HUES6 (cell line): ENCODE data around the gene PHAF1.

Experiments used
- H3K27ac ChIP-seq: 2 replicates; pipeline ENCODE4 v1.7.0; 2013; ENCODE audit warnings: low read depth, mild to moderate bottlenecking, low read length, inconsistent platforms
- H3K27me3 ChIP-seq: 2 replicates; pipeline ENCODE4 v1.6.1; 2013; ENCODE audit warnings: low read length; ENCODE audit not compliant: control insufficient read depth, insufficient read depth
- H3K36me3 ChIP-seq: 2 replicates; pipeline ENCODE4 v1.6.1; 2013; ENCODE audit warnings: low read length; ENCODE audit not compliant: control insufficient read depth, insufficient read depth
- H3K4me1 ChIP-seq: 2 replicates; pipeline ENCODE4 v1.6.1; 2013; ENCODE audit warnings: low read length; ENCODE audit not compliant: control insufficient read depth, insufficient read depth
- H3K4me3 ChIP-seq: 2 replicates; pipeline ENCODE4 v1.5.1; 2013; ENCODE audit warnings: low read depth, low read length
- H3K9ac ChIP-seq: one replicate; pipeline ENCODE4 v1.6.1; 2013; ENCODE audit warnings: mild to moderate bottlenecking, low read length
- H3K9me3 ChIP-seq: 2 replicates; pipeline ENCODE4 v1.6.1; 2013; ENCODE audit warnings: low read depth, low read length; ENCODE audit not compliant: control insufficient read depth, insufficient read depth

Gene PHAF1

DNA sequence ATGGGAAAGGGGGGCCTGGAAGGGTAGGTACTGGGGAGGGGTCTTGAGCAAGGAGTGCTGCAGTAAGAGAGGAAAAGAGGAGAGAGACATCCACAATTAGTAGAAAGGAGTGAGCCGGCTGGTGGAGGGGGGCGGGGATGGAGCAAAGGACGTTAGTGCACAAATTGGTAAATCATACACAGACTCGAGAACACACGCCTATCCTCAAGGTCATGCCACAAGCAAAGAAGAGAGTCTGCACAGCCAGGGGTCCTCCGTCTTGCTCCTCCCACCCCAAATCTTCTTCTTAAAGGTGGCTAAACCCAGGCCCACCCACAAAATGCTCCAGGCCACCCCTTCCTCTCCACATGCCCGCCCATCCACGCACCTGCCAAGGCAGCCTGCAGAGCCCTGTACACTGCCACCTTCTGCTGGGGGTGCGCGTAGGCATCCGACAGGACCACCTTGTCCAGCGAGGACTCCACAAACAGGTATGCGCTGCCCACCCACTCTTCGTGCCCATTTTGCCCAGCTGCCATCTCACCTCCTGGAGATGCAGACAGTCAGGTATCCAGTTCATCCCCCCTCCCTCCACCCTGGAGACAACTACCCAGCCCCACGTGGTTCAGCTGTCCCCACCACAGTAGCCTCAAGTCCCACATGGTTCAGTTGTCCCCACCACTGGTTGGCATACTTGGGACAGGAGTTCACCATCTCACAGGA, 46.6 kb downstream of the PHAF1 start:
- Histone ChIP-seq H3K4me1 (peaks cover 8% of the 10 kb centered on the region; the same call in 1 of the 2 replicates), H3K9me3 (no peaks in the 10 kb centered on the region), H3K27me3 (peaks cover 100% of the 10 kb centered on the region), H3K36me3 (no peaks in the 10 kb centered on the region), H3K9ac (no peak overlapping the region), H3K27ac (no peak overlapping the region), H3K4me3 (no peak overlapping the region)

DNA sequence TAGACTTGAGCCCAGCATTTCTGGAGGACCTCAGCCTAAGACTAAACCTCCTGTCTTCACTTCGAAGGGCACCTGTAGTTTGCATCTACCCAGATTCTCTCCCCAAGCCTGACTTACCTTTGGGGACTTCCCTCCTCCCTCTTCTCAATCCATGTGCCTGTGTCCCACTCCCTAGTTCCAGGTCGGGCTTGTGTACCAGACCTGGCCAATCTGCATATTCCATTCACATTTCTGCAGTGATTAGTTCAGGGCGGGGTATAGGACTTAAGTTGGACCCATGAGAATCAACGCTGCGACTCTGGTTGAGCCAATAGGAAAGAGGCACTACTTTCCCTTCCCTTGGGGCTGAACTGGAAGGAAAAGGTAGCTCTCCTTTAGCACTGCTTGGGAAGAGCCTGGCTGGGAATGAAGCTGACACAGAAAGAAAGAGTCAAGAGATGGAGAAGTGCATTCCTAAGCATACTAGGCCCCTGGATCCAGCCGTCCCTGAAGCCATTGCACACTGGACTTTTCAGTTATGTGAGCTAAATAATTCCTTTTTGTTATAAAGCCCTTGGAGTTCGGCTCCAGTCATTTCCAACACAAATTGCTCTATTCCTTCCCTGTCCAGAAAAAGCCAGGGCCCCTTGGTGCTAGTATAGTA, 47.5 kb downstream of the PHAF1 start:
- Histone ChIP-seq H3K9me3 (no peaks in the 10 kb centered on the region), H3K27me3 (peaks cover 100% of the 10 kb centered on the region), H3K27ac (no peak overlapping the region)

GRCh38 chr16:67157892-67158635, 48.3 kb downstream of the PHAF1 start:
- no peaks in the 10 kb centered on the region for H3K9me3 ChIP-seq
- H3K4me3 ChIP-seq: no peak overlapping the region
- H3K9ac ChIP-seq: no peak overlapping the region
- H3K36me3 ChIP-seq: no peaks in the 10 kb centered on the region
- peaks cover 100% of the 10 kb centered on the region for H3K27me3 ChIP-seq
- peaks cover 5% of the 10 kb centered on the region; the same call in 1 of the 2 replicates for H3K4me1 ChIP-seq
- H3K27ac ChIP-seq: no peak overlapping the region

More for the DNA sequence above, 47.5 kb downstream of the PHAF1 start:
- H3K36me3 ChIP-seq: no peaks in the 10 kb centered on the region
- no peak overlapping the region for H3K9ac ChIP-seq
- no peak overlapping the region for H3K4me3 ChIP-seq
- peaks cover 5% of the 10 kb centered on the region; the same call in 1 of the 2 replicates for H3K4me1 ChIP-seq

DNA sequence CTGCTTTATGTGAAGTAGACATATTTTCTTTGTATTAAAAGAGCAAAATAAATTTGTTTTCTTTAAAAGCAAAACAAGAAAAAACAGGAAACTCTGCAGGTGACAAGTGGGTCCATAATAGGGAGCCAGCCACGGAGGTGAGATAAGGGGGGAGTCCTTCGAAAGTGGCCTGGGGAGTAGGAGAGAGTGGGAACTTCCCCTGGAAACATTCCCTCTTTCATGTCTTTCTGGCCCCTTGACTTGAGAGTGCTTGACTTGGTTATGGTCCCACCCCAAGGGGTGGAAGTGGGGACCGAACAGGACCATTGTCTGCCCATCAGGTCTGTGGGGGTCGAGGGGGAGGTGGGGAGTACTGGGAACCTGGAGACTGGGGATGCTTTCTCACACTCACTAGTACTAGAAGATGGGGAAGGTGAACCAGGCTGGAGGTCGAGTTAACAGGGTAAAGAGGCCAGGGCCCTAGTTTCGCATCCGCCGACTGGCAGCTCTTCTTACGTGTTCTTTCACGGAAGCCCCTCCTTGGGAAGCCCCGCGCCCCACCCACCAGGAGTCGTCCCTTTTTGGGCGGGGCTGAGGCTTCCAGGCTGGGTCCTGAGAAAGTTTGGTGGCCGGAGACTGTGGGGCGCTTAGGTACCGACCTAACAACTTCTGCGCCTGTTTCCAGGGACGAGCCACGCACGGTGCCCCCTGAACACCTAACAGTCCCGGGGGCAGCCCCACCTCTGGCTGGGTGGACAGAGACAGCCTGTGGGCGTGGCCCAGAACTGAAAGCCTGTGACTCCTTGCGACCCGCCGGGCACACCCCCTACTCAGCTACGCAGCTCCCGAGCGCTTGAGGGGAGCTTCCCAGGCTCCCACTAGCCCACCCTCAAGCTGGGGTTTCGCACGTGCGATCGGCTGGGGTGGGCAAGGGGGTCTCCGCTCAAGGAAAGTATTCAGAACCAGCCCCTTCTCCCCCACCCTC, 49.2 kb downstream of the PHAF1 start:
- Histone ChIP-seq H3K9me3 (no peaks in the 10 kb centered on the region), H3K4me3 (peak overlapping the region; percentile 68), H3K4me1 (peaks cover 12% of the 10 kb centered on the region; the same call in 1 of the 2 replicates), H3K27me3 (peaks cover 100% of the 10 kb centered on the region), H3K36me3 (no peaks in the 10 kb centered on the region), H3K27ac (no peak overlapping the region), H3K9ac (no peak overlapping the region)

GRCh38 chr16:67161595-67162058, 51.9 kb downstream of the PHAF1 start:
- Histone ChIP-seq H3K4me3 (no peak overlapping the region; the same call in 1 of the 2 replicates), H3K9ac (no peak overlapping the region), H3K9me3 (no peaks in the 10 kb centered on the region), H3K36me3 (no peaks in the 10 kb centered on the region), H3K27ac (no peak overlapping the region), H3K27me3 (peaks cover 100% of the 10 kb centered on the region), H3K4me1 (peaks cover 18% of the 10 kb centered on the region)

GRCh38 chr16:67162506-67163163, 52.9 kb downstream of the PHAF1 start:
- H3K27me3 ChIP-seq: peaks cover 100% of the 10 kb centered on the region
- peaks cover 18% of the 10 kb centered on the region for H3K4me1 ChIP-seq
- H3K27ac ChIP-seq: no peak overlapping the region
- H3K4me3 ChIP-seq: peak overlapping the region; percentile 55
- H3K9ac ChIP-seq: no peak overlapping the region
- no peaks in the 10 kb centered on the region for H3K36me3 ChIP-seq
- H3K9me3 ChIP-seq: no peaks in the 10 kb centered on the region

DNA sequence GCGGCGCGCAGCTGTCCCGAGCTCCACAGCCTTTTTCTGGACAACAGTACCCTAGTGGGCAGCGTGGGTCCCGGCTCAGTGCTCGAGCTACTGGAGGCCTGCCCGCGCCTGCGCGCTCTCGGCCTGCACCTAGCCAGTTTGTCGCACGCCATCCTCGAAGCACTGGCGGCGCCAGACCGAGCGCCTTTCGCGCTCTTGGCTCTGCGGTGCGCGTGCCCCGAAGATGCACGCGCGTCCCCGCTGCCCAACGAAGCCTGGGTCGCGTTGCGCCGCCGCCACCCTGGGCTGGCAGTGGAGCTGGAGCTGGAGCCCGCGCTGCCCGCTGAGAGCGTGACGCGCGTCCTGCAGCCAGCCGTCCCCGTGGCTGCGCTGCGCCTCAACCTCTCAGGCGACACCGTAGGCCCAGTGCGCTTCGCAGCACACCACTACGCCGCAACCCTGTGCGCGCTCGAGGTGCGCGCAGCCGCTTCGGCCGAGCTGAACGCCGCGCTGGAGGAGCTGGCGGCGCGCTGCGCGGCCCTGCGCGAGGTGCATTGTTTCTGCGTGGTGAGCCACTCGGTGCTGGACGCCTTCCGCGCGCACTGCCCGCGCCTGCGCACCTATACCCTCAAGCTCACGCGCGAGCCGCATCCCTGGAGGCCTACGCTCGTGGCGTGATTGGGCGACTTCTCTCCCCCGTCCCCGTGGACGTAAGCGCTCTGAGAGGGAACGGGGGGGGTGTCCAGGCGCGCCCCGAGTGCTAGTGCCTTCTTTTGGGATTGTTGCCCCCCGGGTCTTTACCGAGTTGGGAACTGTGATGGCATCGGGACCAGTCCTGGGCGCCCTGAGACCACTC, 53.6 kb downstream of the PHAF1 start:
- Histone ChIP-seq H3K9me3 (no peaks in the 10 kb centered on the region), H3K27ac (no peak overlapping the region), H3K27me3 (peaks cover 100% of the 10 kb centered on the region), H3K36me3 (no peaks in the 10 kb centered on the region), H3K9ac (no peak overlapping the region), H3K4me3 (peak overlapping the region; percentile 55), H3K4me1 (peaks cover 18% of the 10 kb centered on the region)

DNA sequence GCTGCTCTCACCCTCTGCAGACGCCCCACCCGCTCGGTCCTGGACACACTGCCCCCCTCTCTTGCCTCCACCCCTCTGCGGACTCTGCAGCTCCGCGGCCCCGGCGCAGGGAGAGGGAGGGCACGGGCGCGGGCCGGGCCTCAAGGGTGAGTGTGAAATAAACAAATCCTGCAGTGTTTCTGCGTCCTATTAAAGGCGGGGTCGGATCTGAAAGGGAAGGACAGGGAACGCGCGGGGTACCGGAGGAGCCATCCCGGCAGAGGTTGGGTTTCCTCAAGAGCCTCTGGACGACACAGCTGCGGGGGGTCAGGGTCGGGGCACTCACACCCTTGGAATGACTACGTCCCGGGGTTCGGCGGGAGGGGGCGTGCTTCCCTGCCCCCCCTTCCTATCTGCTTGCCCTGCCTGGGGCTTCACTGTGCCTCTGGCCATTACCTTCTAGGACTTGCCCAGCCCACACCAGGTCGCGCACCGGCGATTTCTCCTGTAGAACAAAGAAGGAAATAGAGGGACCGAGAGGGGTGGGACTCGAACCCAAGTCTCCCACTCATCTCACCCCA, 54.3 kb downstream of the PHAF1 start:
- Histone ChIP-seq H3K9ac (no peak overlapping the region), H3K36me3 (no peaks in the 10 kb centered on the region), H3K27me3 (peaks cover 100% of the 10 kb centered on the region), H3K9me3 (no peaks in the 10 kb centered on the region), H3K27ac (no peak overlapping the region), H3K4me3 (peak overlapping the region; percentile 55), H3K4me1 (peaks cover 17% of the 10 kb centered on the region)

DNA sequence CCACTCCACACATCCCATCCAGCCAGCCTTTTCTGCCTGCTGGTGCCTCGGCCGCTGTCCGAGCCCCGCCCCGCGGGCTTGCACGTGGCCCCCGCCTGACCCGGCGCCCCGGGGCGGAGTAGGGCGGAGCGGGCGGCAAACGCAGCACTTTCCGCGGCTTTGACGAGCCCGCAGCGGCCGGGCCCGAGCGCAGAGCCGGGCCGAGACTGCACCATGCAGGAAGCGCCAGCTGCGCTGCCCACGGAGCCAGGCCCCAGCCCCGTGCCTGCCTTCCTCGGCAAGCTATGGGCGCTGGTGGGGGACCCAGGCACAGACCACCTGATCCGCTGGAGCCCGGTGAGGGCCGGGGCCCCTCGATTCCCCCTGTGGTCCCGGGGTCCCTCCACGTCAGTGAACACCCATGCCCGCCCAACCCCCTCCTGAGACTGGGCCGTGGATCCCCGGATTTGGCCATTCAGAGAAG, 54.9 kb downstream of the PHAF1 start, which contains the start of gene HSF4:
HSF4 (plus strand) TSS at position 147 of the 463 bp plus-strand sequence; CDS start at position 214, 67 bp downstream.
- peaks cover 100% of the 10 kb centered on the region for H3K27me3 ChIP-seq
- no peak within 1 kb of the TSS for H3K9ac ChIP-seq
- H3K9me3 ChIP-seq: no peaks in the 10 kb centered on the region
- peak within 1 kb of the TSS; percentile 55 for H3K4me3 ChIP-seq
- H3K36me3 ChIP-seq: no peaks in the 10 kb centered on the region
- H3K4me1 ChIP-seq: peaks cover 14% of the 10 kb centered on the region
- no peak within 1 kb of the TSS for H3K27ac ChIP-seq
